ENCODE measurements around the gene BST1.

- TF ChIP-seq CTCF (conservative IDR thresholded peaks at IDR 0.05): no peak
- TF ChIP-seq EZH2 (IDR thresholded peaks at IDR 0.05; ENCODE audit: low read depth): no peak
These were observed 6.0 kb upstream of the BST1 start for GRCh38 chr4:15696866-15697265.
